Lung (tissue), 12 donors: Measurements from ENCODE around the gene GALNT2. TPM values are rescaled to one million over a fixed set of nuclear protein-coding genes. Genes with fewer than 3 reads are reported as not detected.
A peak's percentile ranks its signal among the peaks of the same experiment; 100 is the strongest.

Source experiments
- ATAC-seq: fragments of 200-7000 bp; cut with Tn5 transposase; one replicate; pipeline ENCODE4 v1.9.1; 2020; ENCODE audit warnings: moderate number of reproducible peaks; ENCODE audit not compliant: insufficient read depth, low FRiP score
- DNase-seq, 3 donors: peaks; one replicate each; pipeline ENCODE4 v3.0.0-alpha.2; 2013 to 2017
- H3K27ac ChIP-seq, 2 donors: one replicate each; pipeline ENCODE4 v1.5.1; 2013; ENCODE audit warnings: mild to moderate bottlenecking in 2 of 2, moderate library complexity in 2 of 2, control low read depth in 1 of 2, inconsistent platforms in 1 of 2, low read depth in 1 of 2, low read length in 1 of 2
- H3K27me3 ChIP-seq, 3 donors: one replicate each; pipeline ENCODE4 v1.5.1; 2013; ENCODE audit warnings: low read length in 2 of 3; ENCODE audit not compliant: control insufficient read depth in 3 of 3, insufficient read depth in 3 of 3
- H3K36me3 ChIP-seq, 4 donors: one replicate each; pipeline ENCODE4 v1.5.1; 2013; ENCODE audit warnings: low read length in 4 of 4, mild to moderate bottlenecking in 1 of 4, moderate library complexity in 1 of 4; ENCODE audit not compliant: control insufficient read depth in 4 of 4, insufficient read depth in 4 of 4
- H3K4me1 ChIP-seq, 5 donors: one replicate each; pipeline ENCODE4 v1.5.1; 2013; ENCODE audit warnings: low read length in 5 of 5, mild to moderate bottlenecking in 2 of 5, moderate library complexity in 1 of 5; ENCODE audit not compliant: control insufficient read depth in 5 of 5, insufficient read depth in 5 of 5
- H3K4me3 ChIP-seq: one replicate; pipeline ENCODE4 v1.5.1; 2013; ENCODE audit warnings: mild to moderate bottlenecking, control low read depth, moderate library complexity
- H3K9ac ChIP-seq, 2 donors: one replicate each; pipeline ENCODE4 v1.5.1; 2013; ENCODE audit warnings: low read length in 2 of 2, control low read depth in 1 of 2; ENCODE audit not compliant: insufficient read depth in 1 of 2
- H3K9me3 ChIP-seq, 4 donors: one replicate each; pipeline ENCODE4 v1.5.1; 2013; ENCODE audit warnings: low read length in 3 of 4, mild to moderate bottlenecking in 1 of 4, moderate library complexity in 1 of 4; ENCODE audit not compliant: control insufficient read depth in 4 of 4, insufficient read depth in 3 of 4
- CTCF ChIP-seq: IDR thresholded peaks from 2 replicates; pipeline ENCODE4 v1.5.1; 2012; ENCODE audit warnings: mild to moderate bottlenecking; ENCODE audit errors: control extremely low read depth, extremely low read depth
- WGBS, 2 donors: extraction: QIAGEN DNeasy Blood & Tissue Kit; methylation state at CpG; one replicate each; pipeline ENCODE4 v1.1.7; 2013; 5-methylcytosine and 5-hydroxymethylcytosine counted together
- polyA plus RNA-seq, 2 donors: library from polyadenylated mRNA; stranded (reverse); fragments of 200-250 nt; gene quantifications; one replicate each; pipeline ENCODE4 v1.2.1, GENCODE V29; 2013
- total RNA-seq, 2 donors: library from RNA; depleted of rRNA in 1 of 2; stranded (reverse); fragments of >200 nt in 1 of 2; gene quantifications; one replicate each; pipeline ENCODE4 v1.2.1, GENCODE V29; 2014 to 2021
- donor health status: control.
- donor health status: control.
- donor health status: Bipolar disorder and iron deficiency.
- donor health status: healthy.
- donor health status: DM: yes; HTN: yes; CAD: no.

Gene GALNT2
- total and polyA plus RNA-seq, 4 donors: 23.1 to 101 (median 58.9) TPM

GRCh38 chr1:230248016-230248888, 181.2 kb downstream of the GALNT2 start:
- no peak overlapping the region for H3K4me3 ChIP-seq
- H3K9me3 ChIP-seq: peaks cover 0 to 2% (median 0%) of the 10 kb centered on the region in 4 donors
- peaks cover 3 to 35% (median 11%) of the 10 kb centered on the region in 4 donors for H3K36me3 ChIP-seq
- H3K27ac ChIP-seq: no peak overlapping the region
- no peak overlapping the region for H3K9ac ChIP-seq
- WGBS, 2 donors: 92 to 98% methylated on average over 8 of the region's 8 CpGs
- H3K27me3 ChIP-seq: no peaks in the 10 kb centered on the region
- DNase-seq (no peak), ATAC-seq (no peak)
- H3K4me1 ChIP-seq: peaks cover 0 to 5% (median 0%) of the 10 kb centered on the region in 5 donors
- no peak for TF ChIP-seq CTCF

- H3K36me3 ChIP-seq: peaks cover 3 to 35% (median 11%) of the 10 kb centered on the region in 4 donors
- 68 to 83% methylated on average over 7 of the region's 7 CpGs for WGBS, 2 donors
- no peak overlapping the region for H3K9ac ChIP-seq
- no peak for ATAC-seq
- no peaks in the 10 kb centered on the region for H3K27me3 ChIP-seq
- H3K27ac ChIP-seq: no peak overlapping the region
- peaks cover 0 to 5% (median 0%) of the 10 kb centered on the region in 5 donors for H3K4me1 ChIP-seq
- no peak for TF ChIP-seq CTCF
- peaks cover 0 to 2% (median 0%) of the 10 kb centered on the region in 4 donors for H3K9me3 ChIP-seq
- H3K4me3 ChIP-seq: no peak overlapping the region
- no peak for DNase-seq
Observed at GRCh38 chr1:230248889-230249270, 181.8 kb downstream of the GALNT2 start.

GRCh38 chr1:230249695-230250480, 182.8 kb downstream of the GALNT2 start:
- no peaks in the 10 kb centered on the region for H3K27me3 ChIP-seq
- 94 to 97% methylated on average over 11 of the region's 11 CpGs for WGBS, 2 donors
- H3K9ac ChIP-seq: no peak overlapping the region
- peaks cover 0 to 5% (median 0%) of the 10 kb centered on the region in 5 donors for H3K4me1 ChIP-seq
- peaks cover 0 to 2% (median 0%) of the 10 kb centered on the region in 4 donors for H3K9me3 ChIP-seq
- TF ChIP-seq CTCF: no peak
- peaks cover 0 to 38% (median 10%) of the 10 kb centered on the region in 4 donors for H3K36me3 ChIP-seq
- H3K27ac ChIP-seq: no peak overlapping the region
- H3K4me3 ChIP-seq: no peak overlapping the region
- ATAC-seq (peak; percentile 19), DNase-seq (no peak)
